H1 (cell line): ENCODE data around the gene PDLIM4. TPM values are rescaled to one million over a fixed set of nuclear protein-coding genes. Genes with fewer than 3 reads are reported as not detected.

ENCODE experiments used
- CTCF ChIA-PET: fragments of 300-600 bp; sonication (Branson Sonifier 250); formaldehyde crosslinking; loops from one replicate; lab custom pipeline; 2021; ENCODE audit not compliant: partially characterized antibody; lab: Charles Lee
- POLR2A ChIA-PET: fragments of 300-600 bp; sonication (Branson Sonifier 250); formaldehyde crosslinking; loops from one replicate; lab custom pipeline; 2021; ENCODE audit warnings: inconsistent platforms; ENCODE audit not compliant: partially characterized antibody; lab: Charles Lee
- DNase-seq, 2 experiments: peaks; one replicate each; pipeline versions ENCODE4 v3.0.0 to v3.0.0-alpha.2; 2010 to 2022; ENCODE audit warnings: low spot score in 2 of 2, low read depth in 1 of 2, mixed read lengths in 1 of 2
- FAIRE-seq: peaks from 2 replicates; lab custom pipeline; 2011; peaks lifted over from hg19 to GRCh38; lab: Jason Lieb, UNC
- H2AFZ ChIP-seq: 2 replicates; pipeline ENCODE4 v1.8.1; 2012; ENCODE audit warnings: low read length, inconsistent platforms
- H2AK5ac ChIP-seq: 2 replicates; pipeline ENCODE4 v1.6.1; 2013; ENCODE audit warnings: low read depth, low read length
- H2BK120ac ChIP-seq: replicated peaks from 2 replicates; pipeline ENCODE3; 2013; ENCODE audit warnings: low read depth, low read length, inconsistent platforms
- H2BK12ac ChIP-seq: 2 replicates; pipeline ENCODE4 v1.6.1; 2013; ENCODE audit warnings: low read depth, low read length
- H2BK15ac ChIP-seq: 2 replicates; pipeline ENCODE4 v1.6.1; 2013; ENCODE audit warnings: low read length
- H2BK20ac ChIP-seq: 2 replicates; pipeline ENCODE4 v1.6.1; 2013; ENCODE audit warnings: low read length
- H2BK5ac ChIP-seq: 2 replicates; pipeline ENCODE4 v1.6.1; 2013; ENCODE audit warnings: low read depth, low read length
- H3K14ac ChIP-seq: 2 replicates; pipeline ENCODE4 v1.6.1; 2013; ENCODE audit warnings: inconsistent platforms; ENCODE audit not compliant: insufficient read length
- H3K18ac ChIP-seq: 2 replicates; pipeline ENCODE4 v1.6.1; 2013; ENCODE audit warnings: low read length; ENCODE audit errors: extremely low read depth
- H3K23ac ChIP-seq: 2 replicates; pipeline ENCODE4 v1.6.1; 2013; ENCODE audit warnings: inconsistent platforms; ENCODE audit not compliant: insufficient read length
- H3K23me2 ChIP-seq: 2 replicates; pipeline ENCODE4 v1.6.1; 2013; ENCODE audit warnings: low read depth, low read length
- H3K27ac ChIP-seq: 2 replicates; pipeline ENCODE4 v1.6.1; 2011; ENCODE audit warnings: low read depth, low read length, inconsistent platforms
- H3K27me3 ChIP-seq, 4 experiments: replicated peaks in 1 of 4; 1 replicate in 1 of 4; 2 replicates in 3 of 4; pipeline versions ENCODE4 v1.6.1 to v1.8.1; 2011 to 2013; ENCODE audit warnings: low read length in 3 of 4, mild to moderate bottlenecking in 3 of 4, inconsistent platforms in 2 of 4, mixed read lengths in 2 of 4, moderate library complexity in 1 of 4; ENCODE audit not compliant: control insufficient read depth in 3 of 4, insufficient read depth in 3 of 4; ENCODE audit errors: extremely low read depth in 1 of 4
- H3K36me3 ChIP-seq, 4 experiments: 2 replicates each; pipeline versions ENCODE4 v1.6.1 to v1.8.1; 2011 to 2013; ENCODE audit warnings: mild to moderate bottlenecking in 4 of 4, low read length in 3 of 4, moderate library complexity in 2 of 4, control low read depth in 1 of 4, inconsistent platforms in 1 of 4; ENCODE audit not compliant: insufficient read depth in 4 of 4, control insufficient read depth in 2 of 4
- H3K4ac ChIP-seq: replicated peaks from 2 replicates; pipeline ENCODE3; 2013; ENCODE audit warnings: low read length, low read depth, mixed read lengths, inconsistent platforms; ENCODE audit not compliant: insufficient read length
- H3K4me1 ChIP-seq, 4 experiments: replicated peaks in 1 of 4; 1 replicate in 1 of 4; 2 replicates in 3 of 4; pipeline versions ENCODE4 v1.6.1 to v1.8.1; 2011 to 2013; ENCODE audit warnings: low read length in 3 of 4, inconsistent platforms in 2 of 4, mixed read lengths in 1 of 4; ENCODE audit not compliant: insufficient read depth in 4 of 4, control insufficient read depth in 3 of 4
- H3K4me2 ChIP-seq, 2 experiments: 2 replicates each; pipeline versions ENCODE4 v1.6.1 to v1.8.1; 2011 to 2013; ENCODE audit warnings: low read depth in 2 of 2, low read length in 2 of 2, control low read depth in 1 of 2, inconsistent platforms in 1 of 2, mild to moderate bottlenecking in 1 of 2; ENCODE audit not compliant: insufficient read depth in 1 of 2
- H3K4me3 ChIP-seq, 4 experiments: fragments of 200-600, 300-600 bp in 1 of 4; sonication (generic), shearing (Covaris generic), sonication (Bioruptor Twin) in 1 of 4; 2 replicates each; pipeline versions ENCODE4 v1.5.1 to v1.8.1; 2011 to 2016; ENCODE audit warnings: low read length in 4 of 4, low read depth in 3 of 4, control low read depth in 2 of 4, inconsistent platforms in 2 of 4, mild to moderate bottlenecking in 2 of 4, mixed read lengths in 1 of 4, moderate library complexity in 1 of 4; ENCODE audit not compliant: insufficient read depth in 2 of 4; ENCODE audit errors: extremely low read depth in 1 of 4
- H3K56ac ChIP-seq: replicated peaks from 2 replicates; pipeline ENCODE3; 2013; ENCODE audit warnings: low read depth, mild to moderate bottlenecking, mixed read lengths, low read length, inconsistent platforms; ENCODE audit not compliant: insufficient read length
- H3K79me1 ChIP-seq: 2 replicates; pipeline ENCODE4 v1.6.1; 2013; ENCODE audit warnings: low read depth, low read length, control low read depth
- H3K79me2 ChIP-seq, 2 experiments: 2 replicates each; pipeline versions ENCODE4 v1.6.1 to v1.8.1; 2012 to 2013; ENCODE audit warnings: low read length in 2 of 2, mild to moderate bottlenecking in 2 of 2, inconsistent platforms in 1 of 2; ENCODE audit not compliant: insufficient read depth in 2 of 2, control insufficient read depth in 1 of 2
- H3K9ac ChIP-seq, 4 experiments: replicated peaks in 1 of 4; 1 replicate in 1 of 4; 2 replicates in 3 of 4; pipeline versions ENCODE4 v1.6.1 to v1.8.1; 2011 to 2013; ENCODE audit warnings: low read depth in 3 of 4, low read length in 3 of 4, control low read depth in 2 of 4, mild to moderate bottlenecking in 2 of 4, moderate library complexity in 2 of 4, inconsistent platforms in 1 of 4; ENCODE audit errors: extremely low read depth in 1 of 4
- H3K9me3 ChIP-seq, 2 experiments: 2 replicates each; pipeline versions ENCODE4 v1.6.1 to v1.8.1; 2012 to 2013; ENCODE audit warnings: mild to moderate bottlenecking in 2 of 2, moderate library complexity in 2 of 2, control low read depth in 1 of 2, inconsistent platforms in 1 of 2, low read depth in 1 of 2, low read length in 1 of 2, mixed read lengths in 1 of 2; ENCODE audit not compliant: insufficient read depth in 2 of 2
- H4K20me1 ChIP-seq, 2 experiments: replicated peaks in 1 of 2; 2 replicates each; pipeline versions ENCODE3 to v1.8.1; 2011 to 2013; ENCODE audit warnings: inconsistent platforms in 2 of 2, low read length in 2 of 2, mild to moderate bottlenecking in 1 of 2; ENCODE audit not compliant: insufficient read depth in 2 of 2, control insufficient read depth in 1 of 2
- H4K5ac ChIP-seq: 2 replicates; pipeline ENCODE4 v1.6.1; 2013; ENCODE audit warnings: low read length, low read depth, mixed read lengths, inconsistent platforms; ENCODE audit not compliant: insufficient read length
- H4K8ac ChIP-seq: 2 replicates; pipeline ENCODE4 v1.8.0; 2013; ENCODE audit warnings: mild to moderate bottlenecking, moderate library complexity, low read length, inconsistent platforms; ENCODE audit not compliant: insufficient read depth; ENCODE audit errors: extremely low read depth
- H4K91ac ChIP-seq: replicated peaks from 2 replicates; pipeline ENCODE3; 2013; ENCODE audit warnings: low read length, mixed read lengths, inconsistent platforms; ENCODE audit not compliant: insufficient read length
- CBX5 ChIP-seq: fragments of 300-800, 300-1000 bp; sonication (generic); IDR thresholded peaks from 2 replicates; pipeline ENCODE4 v1.7.1; 2016; ENCODE audit warnings: antibody characterized with exemption, low read length, low read depth
- CBX8 ChIP-seq: fragments of 300-800, 300-1000 bp; sonication (generic); IDR thresholded peaks from 2 replicates; pipeline ENCODE4 v1.7.1; 2016; ENCODE audit warnings: low read depth, low read length, borderline replicate concordance
- CHD1 ChIP-seq: IDR thresholded peaks from 2 replicates; pipeline ENCODE4 v1.6.1; 2012; ENCODE audit warnings: low read depth, low read length, improper control_type of control experiment
- CHD2 ChIP-seq: IDR thresholded peaks from 2 replicates; pipeline ENCODE4 v1.6.1; 2012; ENCODE audit warnings: low read length, improper control_type of control experiment
- CREB1 ChIP-seq: IDR thresholded peaks from 2 replicates; pipeline ENCODE4 v1.6.1; 2012; ENCODE audit warnings: inconsistent platforms
- EZH2 ChIP-seq: fragments of 200-600 bp; sonication (generic); IDR thresholded peaks from 2 replicates; pipeline ENCODE4 v1.7.1; 2012; ENCODE audit warnings: low read depth, mild to moderate bottlenecking, moderate library complexity, low read length, inconsistent platforms; ENCODE audit not compliant: severe bottlenecking
- GTF2F1 ChIP-seq: IDR thresholded peaks from 2 replicates; pipeline ENCODE4 v1.6.1; 2012; ENCODE audit warnings: low read depth, low read length, improper control_type of control experiment, borderline replicate concordance
- HDAC6 ChIP-seq: IDR thresholded peaks from one replicate; pipeline ENCODE4 v1.7.1; 2012; ENCODE audit warnings: low read depth, mild to moderate bottlenecking, inconsistent platforms, low read length, moderate library complexity
- JUN ChIP-seq: IDR thresholded peaks from 2 replicates; pipeline ENCODE4 v1.6.1; 2011; ENCODE audit warnings: low read depth, mild to moderate bottlenecking, improper control_type of control experiment, low read length
- MAX ChIP-seq: IDR thresholded peaks from 2 replicates; pipeline ENCODE4 v1.6.1; 2012; ENCODE audit warnings: inconsistent platforms
- NANOG ChIP-seq: IDR thresholded peaks from 2 replicates; pipeline ENCODE4 v1.6.1; 2011; ENCODE audit warnings: low read length, low read depth, mild to moderate bottlenecking, inconsistent platforms; ENCODE audit not compliant: insufficient read depth, poor library complexity, severe bottlenecking
- SIX5 ChIP-seq: IDR thresholded peaks from 2 replicates; pipeline ENCODE4 v1.6.1; 2011; ENCODE audit warnings: mild to moderate bottlenecking, low read depth, low read length
- SP1 ChIP-seq: IDR thresholded peaks from 2 replicates; pipeline ENCODE4 v1.6.1; 2011; ENCODE audit warnings: low read depth, low read length
- TAF1 ChIP-seq: IDR thresholded peaks from 2 replicates; pipeline ENCODE4 v1.6.1; 2011; ENCODE audit warnings: mild to moderate bottlenecking, low read depth, low read length
- TBP ChIP-seq: IDR thresholded peaks from 2 replicates; pipeline ENCODE4 v1.6.1; 2011; ENCODE audit warnings: low read depth, low read length, improper control_type of control experiment
- TCF12 ChIP-seq: IDR thresholded peaks from 2 replicates; pipeline ENCODE4 v1.6.1; 2011; ENCODE audit warnings: low read depth, mild to moderate bottlenecking, low read length
- WGBS, 2 experiments: shearing (Covaris generic) in 1 of 2; methylation state at CpG; one replicate each; pipeline versions ENCODE4 v1.1.6 to v1.1.7; 2013 to 2015; ENCODE audit warnings: low lambda C conversion rate in 2 of 2, mixed read lengths in 2 of 2, inconsistent platforms in 1 of 2, low coverage in 1 of 2, missing lambda C conversion rate in 1 of 2; ENCODE audit not compliant: insufficient replicate concordance in 2 of 2, insufficient coverage in 1 of 2, insufficient read length in 1 of 2; ENCODE audit errors: extremely low coverage in 1 of 2, missing lambda C conversion rate in 1 of 2; 5-methylcytosine and 5-hydroxymethylcytosine counted together
- polyA plus RNA-seq, 7 experiments: library from polyadenylated mRNA; depleted of rRNA in 3 of 7; stranded (reverse) in 5 of 7; unstranded in 2 of 7; fragments of >200 nt in 5 of 7; fragments of 200-250 nt in 2 of 7; gene quantifications; 1 replicate in 5 of 7; 2 replicates in 1 of 7; 4 replicates in 1 of 7; pipeline versions ENCODE4 v1.2.1 to v1.2.3, GENCODE V29; 2011 to 2013; ENCODE audit warnings: missing spikeins in 2 of 7, mixed read lengths in 2 of 7
- total RNA-seq: library from RNA; stranded (reverse); fragmentation: NEBNext Ultra II Directional; extraction: Animal tissue kit (Norgen Biotek cat#: 25700); gene quantifications from 2 replicates; pipeline ENCODE4 v1.2.1, GENCODE V29; 2021

The PDLIM4 gene
- total and polyA plus RNA-seq, 2 of the 8 experiments (the other 6 are each of a cell fraction or from before 2014, with no cell fraction given): 10.7 to 29.1 TPM

- Histone ChIP-seq H2BK120ac (no peak overlapping the region), H3K9ac (no peak overlapping the region), H3K9me3 (no peaks in the 10 kb centered on the region), H3K4me3 (no peak overlapping the region), H3K56ac (no peak overlapping the region), H2BK5ac (no peak overlapping the region), H2BK15ac (no peak overlapping the region), H3K4me1 (no peaks in the 10 kb centered on the region), H3K18ac (no peak overlapping the region), H4K5ac (no peak overlapping the region), H3K23me2 (no peaks in the 10 kb centered on the region), H3K23ac (no peak overlapping the region), H3K27me3 (no peaks in the 10 kb centered on the region), H2BK20ac (no peak overlapping the region), H4K8ac (no peak overlapping the region), H3K27ac (no peak overlapping the region), H2AK5ac (no peak overlapping the region), H2AFZ (no peak overlapping the region), H3K36me3 (no peaks in the 10 kb centered on the region), H3K79me2 (no peaks in the 10 kb centered on the region), H3K79me1 (no peaks in the 10 kb centered on the region), H3K14ac (no peak overlapping the region), H3K4ac (no peak overlapping the region), H4K91ac (no peak overlapping the region), H2BK12ac (no peak overlapping the region), H4K20me1 (peaks cover 0 to 2% of the 10 kb centered on the region in 2 experiments), H3K4me2 (no peak overlapping the region)
- WGBS, 2 experiments: 91% methylated on average over 3 of the region's 3 CpGs; no CpG with 5 or more reads in 1 of the 2 experiments
- ChIA-PET CTCF (interaction anchor here (0.6 to 2.1 kb wide), 11 partner anchors 8 to 231 kb away, joined by 3 to 5 read pairs (median 3); no protein-coding TSS in a partner anchor), POLR2A (interaction anchor here (1.5 kb wide), 1 partner anchor 13 kb away, joined by 4 read pairs; no protein-coding TSS in a partner anchor)
- DNase-seq: no peak
- FAIRE-seq: no peak
- no peak for TF ChIP-seq CBX8
- TF ChIP-seq CBX5: no peak
- no peak for TF ChIP-seq GTF2F1
- no peak for TF ChIP-seq SIX5
- TF ChIP-seq NANOG: no peak
- no peak for TF ChIP-seq SP1
- TF ChIP-seq CREB1: no peak
- no peak for TF ChIP-seq TCF12
- no peak for TF ChIP-seq CHD2
- TF ChIP-seq TBP: no peak
- TF ChIP-seq TAF1: no peak
- no peak for TF ChIP-seq HDAC6
- TF ChIP-seq CHD1: no peak
- TF ChIP-seq EZH2: no peak
- no peak for TF ChIP-seq MAX
- TF ChIP-seq JUN: no peak
These were observed 22.2 kb upstream of the PDLIM4 start for GRCh38 chr5:132235340-132235739.
